H1 (cell line): Measurements from ENCODE around the gene CXXC5.

Experiments used
- RBBP5 ChIP-seq: IDR thresholded peaks from 2 replicates; pipeline ENCODE4 v1.7.1; 2012; ENCODE audit warnings: low read depth, mild to moderate bottlenecking, inconsistent platforms, low read length, moderate library complexity, borderline replicate concordance
- TF ChIP-seq, protein P1 (sequence below), 3 experiments: IDR thresholded peaks; 1 replicate in 2 of 3; 2 replicates in 1 of 3; pipeline versions ENCODE4 v1.5.1 to v1.6.1; 2011; ENCODE audit warnings: low read length in 3 of 3, mild to moderate bottlenecking in 3 of 3, inconsistent platforms in 2 of 3, low read depth in 1 of 3, moderate library complexity in 1 of 3; ENCODE audit not compliant: insufficient read depth in 1 of 3; ENCODE audit errors: control extremely low read depth in 1 of 3

DNA sequence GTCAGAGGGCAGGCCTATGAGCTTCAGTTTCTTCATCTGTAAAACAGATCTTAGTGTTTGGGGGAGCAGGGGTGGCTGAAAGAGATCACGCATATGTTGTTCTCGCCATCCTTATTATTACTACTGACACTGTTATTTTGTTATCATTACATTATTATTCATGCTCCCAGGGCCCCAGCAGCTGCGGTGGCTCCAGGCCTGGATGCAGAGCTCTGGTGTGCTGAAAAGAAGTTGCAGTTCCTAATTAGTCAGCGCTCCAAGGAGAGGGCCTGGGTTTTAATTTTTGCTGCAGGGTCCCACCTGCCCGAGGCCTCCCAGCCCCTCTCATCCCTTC, 19.5 kb downstream of the CXXC5 start:
- no peak for TF ChIP-seq RBBP5
- TF ChIP-seq, protein P1, sequence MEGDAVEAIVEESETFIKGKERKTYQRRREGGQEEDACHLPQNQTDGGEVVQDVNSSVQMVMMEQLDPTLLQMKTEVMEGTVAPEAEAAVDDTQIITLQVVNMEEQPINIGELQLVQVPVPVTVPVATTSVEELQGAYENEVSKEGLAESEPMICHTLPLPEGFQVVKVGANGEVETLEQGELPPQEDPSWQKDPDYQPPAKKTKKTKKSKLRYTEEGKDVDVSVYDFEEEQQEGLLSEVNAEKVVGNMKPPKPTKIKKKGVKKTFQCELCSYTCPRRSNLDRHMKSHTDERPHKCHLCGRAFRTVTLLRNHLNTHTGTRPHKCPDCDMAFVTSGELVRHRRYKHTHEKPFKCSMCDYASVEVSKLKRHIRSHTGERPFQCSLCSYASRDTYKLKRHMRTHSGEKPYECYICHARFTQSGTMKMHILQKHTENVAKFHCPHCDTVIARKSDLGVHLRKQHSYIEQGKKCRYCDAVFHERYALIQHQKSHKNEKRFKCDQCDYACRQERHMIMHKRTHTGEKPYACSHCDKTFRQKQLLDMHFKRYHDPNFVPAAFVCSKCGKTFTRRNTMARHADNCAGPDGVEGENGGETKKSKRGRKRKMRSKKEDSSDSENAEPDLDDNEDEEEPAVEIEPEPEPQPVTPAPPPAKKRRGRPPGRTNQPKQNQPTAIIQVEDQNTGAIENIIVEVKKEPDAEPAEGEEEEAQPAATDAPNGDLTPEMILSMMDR (IDR thresholded peaks at IDR 0.05; ENCODE audit: control extremely low read depth in 1 of 3, insufficient read depth in 1 of 3, low read depth in 1 of 3, low read length in 3 of 3), result no peak
